ENCODE measurements around the gene ODAD3. TPM values are rescaled to one million over a fixed set of nuclear protein-coding genes. Genes with fewer than 3 reads are reported as not detected.
A peak's percentile ranks its signal among the peaks of the same experiment; 100 is the strongest.
"Not testable (repeated sequence)": the region's sequence is repeated elsewhere in the genome, so short reads cannot be mapped to it uniquely, and the experiment has no call there.

The ODAD3 gene
- not detected for total RNA-seq

- H3K4me3 Mint-ChIP-seq: peak within 1 kb of the TSS; percentile 100
- peak within 1 kb of the TSS; percentile 93 to 98 for H3K27ac Mint-ChIP-seq
- no peaks in the 10 kb centered on the region for H3K36me3 Mint-ChIP-seq
- H3K9me3 Mint-ChIP-seq: no peaks in the 10 kb centered on the region
- ATAC-seq (peak; percentile 97), DNase-seq (ENCODE audit: low spot score) (peak; percentile 99)
- H3K4me1 Mint-ChIP-seq (ENCODE audit: low read depth in 2 of 2): peaks cover 20 to 28% of the 10 kb centered on the region in 2 donors
- H3K27me3 Mint-ChIP-seq: no peaks in the 10 kb centered on the region
Observed at GRCh38 chr19:11435057-11435832, at the start of gene ODAD3, which contains the start of gene PRKCSH. TSS of gene ODAD3 (minus strand) at chr19:11435121. CDS start at chr19:11435016, 105 bp downstream. TSS of gene PRKCSH (plus strand) at chr19:11435635. CDS start at chr19:11436118, 483 bp downstream.

GRCh38 chr19:11483366-11484111 lies 48.6 kb upstream of the ODAD3 start:
- Mint-ChIP-seq H3K27me3 (peaks cover 15 to 16% of the 10 kb centered on the region in 2 donors), H3K4me3 (peak overlapping the region; percentile 76), H3K9me3 (no peaks in the 10 kb centered on the region), H3K36me3 (no peaks in the 10 kb centered on the region), H3K27ac (peak overlapping the region in 1 of 2 donors; percentile 69), H3K4me1 (ENCODE audit: low read depth in 2 of 2) (peaks cover 15 to 18% of the 10 kb centered on the region in 2 donors)
- ATAC-seq: no peak
- DNase-seq (ENCODE audit: low spot score): no peak

GRCh38 chr19:11482384-11483050 lies 47.6 kb upstream of the ODAD3 start:
- peak overlapping the region; percentile 76 for H3K4me3 Mint-ChIP-seq
- H3K27ac Mint-ChIP-seq: peak overlapping the region; percentile 39 to 69
- H3K9me3 Mint-ChIP-seq: no peaks in the 10 kb centered on the region
- ATAC-seq: peak; percentile 89
- H3K27me3 Mint-ChIP-seq: peaks cover 16 to 18% of the 10 kb centered on the region in 2 donors
- peaks cover 15 to 18% of the 10 kb centered on the region in 2 donors for H3K4me1 Mint-ChIP-seq (ENCODE audit: low read depth in 2 of 2)
- DNase-seq (ENCODE audit: low spot score): peak; percentile 90
- no peaks in the 10 kb centered on the region for H3K36me3 Mint-ChIP-seq

- Mint-ChIP-seq H3K9me3 (no peaks in the 10 kb centered on the region), H3K4me3 (peak overlapping the region; percentile 76), H3K36me3 (no peaks in the 10 kb centered on the region), H3K27me3 (peaks cover 16 to 18% of the 10 kb centered on the region in 2 donors), H3K4me1 (ENCODE audit: low read depth in 2 of 2) (peaks cover 15 to 18% of the 10 kb centered on the region in 2 donors), H3K27ac (peak overlapping the region; percentile 39 to 69)
- ATAC-seq: peak; percentile 87 to 91
- DNase-seq (ENCODE audit: low spot score): peak; percentile 86
Observed at GRCh38 chr19:11481534-11482383, 46.8 kb upstream of the ODAD3 start.

GRCh38 chr19:11480715-11481533 lies 46.0 kb upstream of the ODAD3 start, which contains the start of gene ELAVL3:
TSS of gene ELAVL3 (minus strand) at chr19:11481046. CDS start at chr19:11480608, 438 bp downstream.
- H3K4me3 Mint-ChIP-seq: peak within 1 kb of the TSS; percentile 76
- peaks cover 16 to 18% of the 10 kb centered on the region in 2 donors for H3K27me3 Mint-ChIP-seq
- no peaks in the 10 kb centered on the region for H3K36me3 Mint-ChIP-seq
- no peak for ATAC-seq
- H3K4me1 Mint-ChIP-seq (ENCODE audit: low read depth in 2 of 2): peaks cover 15 to 18% of the 10 kb centered on the region in 2 donors
- H3K27ac Mint-ChIP-seq: peak within 1 kb of the TSS in 1 of 2 donors; percentile 69
- no peak for DNase-seq (ENCODE audit: low spot score)
- H3K9me3 Mint-ChIP-seq: no peaks in the 10 kb centered on the region

- H3K27me3 Mint-ChIP-seq: peaks cover 16 to 18% of the 10 kb centered on the region in 2 donors
Observed at GRCh38 chr19:11479898-11480714, 45.2 kb upstream of the ODAD3 start.

GRCh38 chr19:11479090-11479897 lies 44.4 kb upstream of the ODAD3 start:
- Mint-ChIP-seq H3K4me3 (peak overlapping the region; percentile 25), H3K9me3 (no peaks in the 10 kb centered on the region), H3K27me3 (peaks cover 16 to 18% of the 10 kb centered on the region in 2 donors), H3K36me3 (no peaks in the 10 kb centered on the region), H3K27ac (no peak overlapping the region), H3K4me1 (ENCODE audit: low read depth in 2 of 2) (peaks cover 15 to 16% of the 10 kb centered on the region in 2 donors)
- no peak for ATAC-seq
- DNase-seq (ENCODE audit: low spot score): no peak

More at GRCh38 chr19:11479898-11480714, 45.2 kb upstream of the ODAD3 start:
- H3K27ac Mint-ChIP-seq: no peak overlapping the region
- DNase-seq (ENCODE audit: low spot score) (no peak), ATAC-seq (no peak)
- no peaks in the 10 kb centered on the region for H3K36me3 Mint-ChIP-seq
- no peaks in the 10 kb centered on the region for H3K9me3 Mint-ChIP-seq
- H3K4me3 Mint-ChIP-seq: no peak overlapping the region
- peaks cover 15 to 17% of the 10 kb centered on the region in 2 donors for H3K4me1 Mint-ChIP-seq (ENCODE audit: low read depth in 2 of 2)

- H3K4me1 Mint-ChIP-seq (ENCODE audit: low read depth in 2 of 2): peaks cover 15 to 16% of the 10 kb centered on the region in 2 donors
- DNase-seq (ENCODE audit: low spot score) (no peak), ATAC-seq (no peak)
- no peaks in the 10 kb centered on the region for H3K9me3 Mint-ChIP-seq
- no peaks in the 10 kb centered on the region for H3K36me3 Mint-ChIP-seq
- no peak overlapping the region for H3K4me3 Mint-ChIP-seq
- no peak overlapping the region for H3K27ac Mint-ChIP-seq
- peaks cover 16 to 18% of the 10 kb centered on the region in 2 donors for H3K27me3 Mint-ChIP-seq
Observed at GRCh38 chr19:11478167-11479089, 43.5 kb upstream of the ODAD3 start.

- H3K9me3 Mint-ChIP-seq: no peaks in the 10 kb centered on the region
- no peaks in the 10 kb centered on the region for H3K36me3 Mint-ChIP-seq
- peaks cover 0 to 8% of the 10 kb centered on the region in 2 donors for H3K4me1 Mint-ChIP-seq (ENCODE audit: low read depth in 2 of 2)
- H3K27ac Mint-ChIP-seq: no peak overlapping the region
- DNase-seq (ENCODE audit: low spot score) (no peak), ATAC-seq (no peak)
- H3K4me3 Mint-ChIP-seq: no peak overlapping the region
- H3K27me3 Mint-ChIP-seq: peaks cover 16 to 19% of the 10 kb centered on the region in 2 donors
Observed at GRCh38 chr19:11475861-11476260, 40.9 kb upstream of the ODAD3 start.

- H3K4me1 Mint-ChIP-seq (ENCODE audit: low read depth in 2 of 2); H3K27ac Mint-ChIP-seq; ATAC-seq: not testable (repeated sequence)
Observed at GRCh38 chr19:11475343-11475742, 40.4 kb upstream of the ODAD3 start.

More at GRCh38 chr19:11475343-11475742, 40.4 kb upstream of the ODAD3 start:
- H3K4me3 Mint-ChIP-seq; DNase-seq (ENCODE audit: low spot score); H3K36me3 Mint-ChIP-seq; H3K9me3 Mint-ChIP-seq: not testable (repeated sequence)
- peaks cover 16 to 19% of the 10 kb centered on the region in 2 donors for H3K27me3 Mint-ChIP-seq
